ENCODE data around the gene CDH4. TPM values are rescaled to one million over a fixed set of nuclear protein-coding genes. Genes with fewer than 3 reads are reported as not detected.

The CDH4 gene
- total RNA-seq, 2 donors from 2014 or later, result 0.29 to 0.45 TPM

- H3K4me1 Mint-ChIP-seq, result no peaks in the 10 kb centered on the region
- H3K36me3 Mint-ChIP-seq (ENCODE audit: low read depth), result no peaks in the 10 kb centered on the region
- ATAC-seq (replicated peaks), result no peak
- no peak overlapping the region for H3K4me3 Mint-ChIP-seq
- H3K9me3 Mint-ChIP-seq, result no peaks in the 10 kb centered on the region
- no peak overlapping the region for H3K27ac Mint-ChIP-seq
- peaks cover 3% of the 10 kb centered on the region for H3K27me3 Mint-ChIP-seq
These were observed 649.5 kb downstream of the CDH4 start for GRCh38 chr20:61901392-61902220.

- H3K36me3 Mint-ChIP-seq (ENCODE audit: low read depth), result no peaks in the 10 kb centered on the region
- H3K27ac Mint-ChIP-seq, result no peak overlapping the region
- no peak for ATAC-seq (replicated peaks)
- no peaks in the 10 kb centered on the region for H3K4me1 Mint-ChIP-seq
- H3K9me3 Mint-ChIP-seq, result no peaks in the 10 kb centered on the region
- H3K4me3 Mint-ChIP-seq, result no peak overlapping the region
- H3K27me3 Mint-ChIP-seq, result peaks cover 3% of the 10 kb centered on the region
These were observed 650.3 kb downstream of the CDH4 start for GRCh38 chr20:61902221-61902869.

GRCh38 chr20:61903575-61904340, 651.7 kb downstream of the CDH4 start:
- H3K27me3 Mint-ChIP-seq, result peaks cover 3% of the 10 kb centered on the region
- H3K4me3 Mint-ChIP-seq, result no peak overlapping the region
- H3K27ac Mint-ChIP-seq, result no peak overlapping the region
- no peaks in the 10 kb centered on the region for H3K9me3 Mint-ChIP-seq
- H3K4me1 Mint-ChIP-seq, result no peaks in the 10 kb centered on the region
- no peak for ATAC-seq (replicated peaks)
- no peaks in the 10 kb centered on the region for H3K36me3 Mint-ChIP-seq (ENCODE audit: low read depth)

- no peak overlapping the region for H3K27ac Mint-ChIP-seq
- H3K9me3 Mint-ChIP-seq, result no peaks in the 10 kb centered on the region
- H3K36me3 Mint-ChIP-seq (ENCODE audit: low read depth), result no peaks in the 10 kb centered on the region
- H3K4me3 Mint-ChIP-seq, result no peak overlapping the region
- ATAC-seq (replicated peaks), result no peak
- H3K27me3 Mint-ChIP-seq, result peaks cover 3% of the 10 kb centered on the region
- H3K4me1 Mint-ChIP-seq, result no peaks in the 10 kb centered on the region
These were observed 652.4 kb downstream of the CDH4 start for GRCh38 chr20:61904456-61904855.

- H3K4me3 Mint-ChIP-seq, result no peak overlapping the region
- no peak for ATAC-seq (replicated peaks)
- no peak overlapping the region for H3K27ac Mint-ChIP-seq
- no peaks in the 10 kb centered on the region for H3K4me1 Mint-ChIP-seq
- peaks cover 3% of the 10 kb centered on the region for H3K27me3 Mint-ChIP-seq
- H3K36me3 Mint-ChIP-seq (ENCODE audit: low read depth), result no peaks in the 10 kb centered on the region
- H3K9me3 Mint-ChIP-seq, result no peaks in the 10 kb centered on the region
These were observed 653.9 kb downstream of the CDH4 start for GRCh38 chr20:61905781-61906523.

GRCh38 chr20:61907081-61907891, 655.2 kb downstream of the CDH4 start:
- no peak for ATAC-seq (replicated peaks)
- no peaks in the 10 kb centered on the region for H3K36me3 Mint-ChIP-seq (ENCODE audit: low read depth)
- H3K27me3 Mint-ChIP-seq, result no peaks in the 10 kb centered on the region

GRCh38 chr20:61908057-61909026, 656.3 kb downstream of the CDH4 start:
- ATAC-seq (replicated peaks), result no peak
- Mint-ChIP-seq H3K4me1 (no peaks in the 10 kb centered on the region), H3K36me3 (ENCODE audit: low read depth) (no peaks in the 10 kb centered on the region), H3K27me3 (no peaks in the 10 kb centered on the region), H3K27ac (no peak overlapping the region), H3K4me3 (no peak overlapping the region), H3K9me3 (no peaks in the 10 kb centered on the region)

More at GRCh38 chr20:61907081-61907891, 655.2 kb downstream of the CDH4 start:
- Mint-ChIP-seq H3K27ac (no peak overlapping the region), H3K4me1 (no peaks in the 10 kb centered on the region), H3K9me3 (no peaks in the 10 kb centered on the region), H3K4me3 (no peak overlapping the region)

- Mint-ChIP-seq H3K36me3 (ENCODE audit: low read depth) (no peaks in the 10 kb centered on the region), H3K27ac (no peak overlapping the region), H3K27me3 (no peaks in the 10 kb centered on the region), H3K4me1 (no peaks in the 10 kb centered on the region), H3K4me3 (no peak overlapping the region), H3K9me3 (no peaks in the 10 kb centered on the region)
- ATAC-seq (replicated peaks), result no peak
These were observed 657.0 kb downstream of the CDH4 start for GRCh38 chr20:61909028-61909427.

- ATAC-seq (replicated peaks), result no peak
- H3K9me3 Mint-ChIP-seq, result no peaks in the 10 kb centered on the region
- H3K4me3 Mint-ChIP-seq, result no peak overlapping the region
- peaks cover 5% of the 10 kb centered on the region for H3K27me3 Mint-ChIP-seq
- H3K36me3 Mint-ChIP-seq (ENCODE audit: low read depth), result no peaks in the 10 kb centered on the region
- H3K4me1 Mint-ChIP-seq, result no peaks in the 10 kb centered on the region
- H3K27ac Mint-ChIP-seq, result no peak overlapping the region
These were observed 657.8 kb downstream of the CDH4 start for GRCh38 chr20:61909821-61910220.

- H3K36me3 Mint-ChIP-seq (ENCODE audit: low read depth), result no peaks in the 10 kb centered on the region
- H3K27ac Mint-ChIP-seq, result no peak overlapping the region
- no peaks in the 10 kb centered on the region for H3K4me1 Mint-ChIP-seq
- H3K4me3 Mint-ChIP-seq, result no peak overlapping the region
- ATAC-seq (replicated peaks), result no peak
- no peaks in the 10 kb centered on the region for H3K9me3 Mint-ChIP-seq
- H3K27me3 Mint-ChIP-seq, result peaks cover 8% of the 10 kb centered on the region
These were observed 659.8 kb downstream of the CDH4 start for GRCh38 chr20:61911824-61912223.

GRCh38 chr20:61912665-61913422, 660.8 kb downstream of the CDH4 start:
- ATAC-seq (replicated peaks), result no peak
- H3K27ac Mint-ChIP-seq, result no peak overlapping the region
- H3K27me3 Mint-ChIP-seq, result peaks cover 8% of the 10 kb centered on the region
- no peak overlapping the region for H3K4me3 Mint-ChIP-seq
- no peaks in the 10 kb centered on the region for H3K9me3 Mint-ChIP-seq
- H3K36me3 Mint-ChIP-seq (ENCODE audit: low read depth), result no peaks in the 10 kb centered on the region
- H3K4me1 Mint-ChIP-seq, result no peaks in the 10 kb centered on the region
